NCI-H82 treated with DMSO at 0.1 percent for 48 hours (cell line): Measurements from ENCODE around the gene TIMP2.

Experiments used
- DNase-seq: peaks from one replicate; lab custom pipeline; 2025; ENCODE audit not compliant: unreplicated experiment; lab: John Stamatoyannopoulos, UW

The TIMP2 gene

GRCh38 chr17:78819806-78820792 lies 105.1 kb downstream of the TIMP2 start:
- DNase-seq: no peak

GRCh38 chr17:78819402-78819801 lies 105.8 kb downstream of the TIMP2 start:
- no peak for DNase-seq

DNA sequence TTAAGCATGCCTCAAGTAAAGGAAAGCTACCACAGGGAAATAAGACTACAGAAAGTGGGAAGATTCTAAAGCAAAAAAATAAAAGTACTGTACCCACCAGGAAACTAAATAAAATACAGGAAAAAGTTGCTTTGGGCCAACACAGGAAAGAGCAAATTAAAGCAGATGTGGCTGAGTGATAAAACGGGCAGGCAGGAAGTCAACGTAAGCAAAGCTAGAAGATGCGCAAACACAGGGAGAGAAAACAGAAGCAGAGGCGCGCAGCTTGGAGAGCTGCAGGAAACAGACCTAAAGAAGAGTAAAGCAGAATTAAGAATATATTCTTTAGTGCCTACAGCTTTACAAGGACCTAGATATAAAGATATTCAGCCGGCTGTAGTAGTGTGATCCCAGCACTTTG lies 106.3 kb downstream of the TIMP2 start:
- DNase-seq: no peak

- no peak for DNase-seq
These were observed 106.9 kb downstream of the TIMP2 start for GRCh38 chr17:78818152-78818846.

- no peak for DNase-seq
These were observed 108.1 kb downstream of the TIMP2 start for GRCh38 chr17:78817123-78817522.

DNA sequence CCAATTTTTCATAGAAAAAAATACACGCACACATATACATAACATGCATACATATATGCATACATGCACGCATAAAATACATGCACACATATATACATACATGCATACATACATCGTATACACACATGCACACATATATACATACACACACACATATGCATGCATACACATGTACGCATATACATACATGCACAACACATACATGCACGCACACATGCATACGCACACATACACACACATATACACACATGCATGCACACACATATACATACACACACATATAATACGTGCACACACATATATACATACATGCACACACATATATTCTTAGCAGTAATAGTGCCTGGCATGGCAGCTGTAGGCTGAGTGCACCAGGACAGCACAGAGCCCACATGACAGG lies 109.5 kb downstream of the TIMP2 start:
- no peak for DNase-seq

DNA sequence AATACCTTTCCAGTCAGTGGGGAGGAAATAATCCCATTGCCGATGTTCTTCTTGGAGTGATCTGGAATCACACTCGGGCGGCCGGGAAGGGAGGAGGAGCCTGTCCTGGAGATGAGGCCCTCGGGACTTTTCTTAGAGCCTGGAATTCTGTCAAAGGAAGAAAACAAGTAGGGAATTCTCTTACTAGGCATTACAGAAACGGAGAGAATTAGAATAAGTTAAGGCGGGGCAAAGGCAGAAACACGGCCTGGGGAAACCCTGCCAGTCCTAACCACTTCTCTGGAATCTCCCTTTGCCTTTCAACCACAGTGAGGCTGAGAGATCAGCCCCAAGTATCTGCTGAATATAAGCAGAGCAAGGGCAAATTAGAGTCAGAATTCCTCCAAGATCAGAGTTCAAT lies 112.3 kb downstream of the TIMP2 start:
- DNase-seq: no peak

- no peak for DNase-seq
These were observed 117.0 kb downstream of the TIMP2 start for GRCh38 chr17:78808163-78808562.

- no peak for DNase-seq
These were observed 118.7 kb downstream of the TIMP2 start for GRCh38 chr17:78806451-78806850.

DNA sequence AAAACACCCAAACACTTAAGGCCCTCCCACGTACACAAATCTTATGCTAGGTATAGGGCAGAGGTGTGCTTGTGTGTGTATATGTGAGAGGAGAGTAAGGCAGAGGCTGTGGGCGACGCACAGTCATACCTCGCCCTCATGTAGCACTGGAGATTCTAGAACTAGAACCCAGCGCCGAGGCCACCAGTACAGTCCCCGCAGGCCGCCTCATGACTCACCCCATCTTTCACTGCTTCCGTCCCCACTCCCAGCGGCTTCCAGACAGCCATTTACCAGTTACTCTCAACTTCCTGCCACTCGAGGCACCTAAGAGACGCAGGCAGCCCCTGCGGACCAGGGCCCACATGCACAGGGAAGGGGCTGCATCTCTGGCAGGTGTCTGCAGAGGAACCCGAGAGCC lies 119.9 kb downstream of the TIMP2 start:
- DNase-seq: no peak

DNA sequence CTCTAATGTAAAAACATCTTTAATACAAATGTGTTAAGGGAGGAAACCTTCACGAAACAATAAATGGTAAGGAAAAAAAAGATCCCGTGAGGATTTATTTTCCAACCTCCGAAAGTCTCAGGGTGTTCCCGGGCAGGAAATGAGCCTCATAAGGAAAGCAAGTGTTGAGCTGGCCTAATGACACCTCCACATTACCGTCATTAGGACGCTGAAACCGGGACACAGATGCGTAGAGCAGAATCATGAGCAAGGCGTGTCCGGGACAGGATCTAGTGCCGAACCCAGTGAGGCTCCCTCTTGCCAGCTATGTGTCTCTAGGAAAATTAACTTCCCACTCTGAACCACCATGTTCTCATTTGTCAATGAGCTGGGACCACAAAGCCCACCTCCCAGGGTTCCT lies 120.4 kb downstream of the TIMP2 start:
- DNase-seq: no peak

GRCh38 chr17:78803186-78803845 lies 121.9 kb downstream of the TIMP2 start:
- DNase-seq: no peak
